ENCODE measurements around the gene LSP1.

Gene LSP1

DNA sequence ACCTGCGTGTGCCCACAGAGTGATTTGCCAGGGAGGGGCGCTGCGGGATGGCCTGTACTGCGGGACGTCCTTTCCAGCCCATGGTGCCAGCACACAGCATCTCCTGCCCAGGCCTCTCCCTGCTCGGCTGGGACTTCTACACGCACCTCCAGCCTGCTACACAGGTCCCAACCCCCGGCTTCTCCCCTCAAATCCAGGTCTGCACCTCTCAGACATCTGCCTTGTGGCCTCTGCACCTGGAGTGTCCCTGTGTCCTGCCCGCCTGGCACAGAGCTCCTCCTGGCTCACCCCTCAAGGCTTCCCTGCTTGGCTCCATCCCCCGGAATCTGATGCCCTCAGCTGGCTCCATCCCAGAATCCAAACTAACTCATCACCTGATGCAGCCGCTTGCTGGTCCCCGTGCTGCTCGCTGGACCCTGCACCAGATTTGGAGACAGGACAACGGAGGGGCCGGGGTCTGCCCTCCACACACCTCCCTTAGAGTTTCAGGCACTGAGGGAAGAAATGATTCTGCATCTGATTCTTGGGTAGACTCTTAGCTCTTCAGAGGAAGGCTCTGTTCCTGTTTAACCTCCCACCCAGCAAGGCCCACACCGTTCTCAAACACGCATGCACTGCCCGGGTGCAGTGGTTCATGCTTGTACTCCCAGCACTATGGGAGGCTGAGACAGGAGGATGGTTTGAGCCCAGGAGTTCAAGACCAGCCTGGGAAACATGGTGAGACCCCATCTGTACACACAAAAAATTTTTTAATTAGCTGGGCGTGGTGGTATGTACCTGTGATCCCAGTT lies 4.0 kb upstream of the LSP1 start:
- no peak for DNase-seq (ENCODE audit: low read depth in 2 of 2)

DNA sequence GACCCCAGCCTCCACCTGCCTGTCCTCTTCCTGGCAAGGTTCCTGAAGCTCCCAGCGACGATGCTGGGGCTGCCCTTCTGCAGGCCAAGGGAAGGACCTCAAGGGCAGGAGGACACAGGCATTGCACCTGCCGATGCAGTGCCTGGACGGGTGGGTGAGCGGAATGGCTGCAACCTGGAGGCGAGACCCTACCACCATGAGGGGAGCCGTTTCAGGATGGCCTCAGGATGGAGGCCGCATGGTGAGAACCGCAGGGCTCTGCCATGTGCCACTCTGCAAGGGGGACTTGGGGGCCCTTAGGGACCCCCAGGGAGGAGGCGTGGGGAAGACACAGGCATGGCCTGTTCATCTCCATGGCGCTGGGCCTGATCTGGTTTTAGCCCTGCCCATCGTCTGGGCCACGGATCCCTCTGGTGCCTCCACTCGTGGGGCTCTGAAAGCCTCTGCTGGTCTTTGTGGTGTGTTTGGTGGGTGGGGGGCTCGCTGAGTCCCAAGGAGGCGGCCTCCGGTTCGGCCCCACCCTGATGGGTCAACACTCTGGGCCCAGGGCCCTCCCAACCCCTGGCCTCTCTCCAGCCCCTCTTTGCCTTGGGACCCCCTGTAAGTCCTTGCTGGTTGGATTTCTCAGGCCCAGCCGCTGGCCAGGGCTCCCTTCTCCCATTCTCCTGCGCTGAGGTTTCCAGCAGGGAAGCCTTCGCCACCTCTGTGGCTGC lies 1.3 kb upstream of the LSP1 start:
- DNase-seq (ENCODE audit: low read depth in 2 of 2), result no peak

DNA sequence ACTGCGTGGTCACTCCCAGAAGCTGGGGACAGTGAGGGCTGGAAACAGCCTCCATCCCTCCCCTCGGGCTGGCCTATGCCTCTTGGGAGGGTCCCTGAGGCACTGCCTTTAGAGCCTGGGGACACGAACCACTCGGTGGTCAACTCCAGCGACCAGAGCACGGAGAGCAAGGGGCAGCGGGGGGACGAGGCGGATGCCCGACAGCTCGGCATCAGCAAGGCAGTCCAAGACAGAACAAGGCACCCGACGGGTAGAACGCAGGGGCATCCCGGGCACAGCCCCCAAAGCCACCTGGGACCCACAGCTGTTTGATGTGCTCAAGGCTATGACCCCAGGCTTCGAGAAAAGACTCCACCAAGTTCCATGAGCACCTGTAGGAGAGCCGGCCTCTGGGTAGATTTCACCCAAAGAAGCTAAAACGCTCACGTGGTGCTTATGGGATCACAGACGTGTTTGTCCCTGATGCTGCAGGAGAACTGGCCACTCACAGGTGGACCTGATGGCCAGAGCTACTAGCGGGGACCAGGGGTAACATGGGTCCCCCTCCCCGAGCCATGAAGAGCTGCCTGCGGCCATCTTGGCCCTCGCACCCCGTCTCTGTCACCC lies 510 bp upstream of the LSP1 start:
- no peak for DNase-seq (ENCODE audit: low read depth in 2 of 2)

DNA sequence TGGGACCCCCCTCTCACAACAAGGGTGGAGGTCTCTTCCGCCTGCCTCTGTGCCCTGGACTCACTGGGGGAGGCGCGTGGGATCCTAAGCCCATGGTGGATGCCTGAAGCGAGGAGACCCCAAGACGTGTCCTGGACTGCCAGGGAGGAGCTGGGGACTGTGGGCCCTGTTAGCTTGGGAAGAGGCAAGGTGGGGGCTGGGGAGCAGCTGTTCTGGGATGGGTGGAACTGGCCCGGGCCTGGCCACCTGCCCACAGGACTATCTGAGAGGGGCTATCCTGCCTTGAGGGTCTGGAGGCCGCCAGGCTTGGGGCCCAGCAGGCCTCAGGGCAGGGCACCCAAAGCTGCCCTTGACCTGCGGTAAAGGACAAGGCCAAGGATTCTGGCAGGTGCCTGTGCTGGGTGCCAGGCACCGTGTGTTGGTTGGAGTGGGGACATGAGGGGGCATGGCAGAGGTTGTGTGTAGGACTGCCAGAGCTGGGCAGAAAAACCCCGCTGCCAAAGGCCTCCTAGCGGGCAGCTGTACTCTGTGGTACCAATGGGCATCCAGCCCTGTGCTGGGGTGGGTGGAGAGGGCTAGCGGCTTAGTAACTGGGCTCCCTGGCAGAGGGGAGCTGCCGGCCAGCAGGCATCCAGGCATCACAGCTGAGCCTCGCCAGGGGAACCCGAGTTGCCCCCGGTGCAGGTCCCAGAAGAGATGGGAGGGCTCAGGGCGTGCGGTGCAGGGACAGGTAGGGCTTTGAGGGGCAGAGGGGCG lies 670 bp downstream of the LSP1 start:
- no peak for DNase-seq (ENCODE audit: low read depth in 2 of 2)

DNA sequence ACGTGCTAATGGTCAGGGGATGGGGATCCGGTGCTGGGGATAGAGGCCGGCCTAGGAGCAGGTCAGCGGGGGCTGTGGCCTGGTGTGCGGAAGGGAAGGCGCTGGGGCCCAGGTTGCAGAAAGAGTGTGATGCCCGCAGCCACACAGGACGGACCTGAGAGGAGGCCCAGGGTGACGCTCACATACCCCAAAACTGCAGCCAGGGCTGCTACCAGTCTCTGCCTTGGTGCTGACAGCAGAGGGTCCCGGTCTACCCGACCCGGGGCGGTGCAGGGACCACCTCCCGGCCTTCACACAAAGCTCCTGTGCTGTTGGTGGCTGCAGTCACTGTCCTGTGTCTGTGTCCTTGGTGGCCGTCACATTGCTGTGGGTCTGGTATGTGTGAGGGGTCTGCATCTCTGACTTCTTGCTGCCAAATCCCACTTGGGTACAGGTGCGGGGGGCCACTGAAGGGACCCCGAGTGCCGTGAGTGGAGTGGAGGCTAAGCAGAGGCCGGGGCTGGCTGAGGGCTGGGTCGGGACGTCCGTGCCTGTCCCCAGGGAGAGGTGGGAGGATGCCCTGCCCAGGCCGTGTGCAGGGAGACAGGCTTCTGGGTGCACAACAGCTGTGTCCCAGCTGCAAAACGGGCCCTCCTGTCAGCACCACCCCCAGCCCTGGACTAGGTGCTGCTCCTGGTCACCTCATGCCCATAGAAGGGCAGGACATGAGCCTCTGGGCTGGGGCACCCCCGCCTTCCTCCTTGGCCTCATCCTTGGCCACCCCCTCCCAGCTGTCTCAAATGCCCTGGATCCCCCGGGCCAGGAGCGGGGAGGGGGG lies 1.5 kb downstream of the LSP1 start:
- DNase-seq (ENCODE audit: low read depth in 2 of 2), result no peak

DNA sequence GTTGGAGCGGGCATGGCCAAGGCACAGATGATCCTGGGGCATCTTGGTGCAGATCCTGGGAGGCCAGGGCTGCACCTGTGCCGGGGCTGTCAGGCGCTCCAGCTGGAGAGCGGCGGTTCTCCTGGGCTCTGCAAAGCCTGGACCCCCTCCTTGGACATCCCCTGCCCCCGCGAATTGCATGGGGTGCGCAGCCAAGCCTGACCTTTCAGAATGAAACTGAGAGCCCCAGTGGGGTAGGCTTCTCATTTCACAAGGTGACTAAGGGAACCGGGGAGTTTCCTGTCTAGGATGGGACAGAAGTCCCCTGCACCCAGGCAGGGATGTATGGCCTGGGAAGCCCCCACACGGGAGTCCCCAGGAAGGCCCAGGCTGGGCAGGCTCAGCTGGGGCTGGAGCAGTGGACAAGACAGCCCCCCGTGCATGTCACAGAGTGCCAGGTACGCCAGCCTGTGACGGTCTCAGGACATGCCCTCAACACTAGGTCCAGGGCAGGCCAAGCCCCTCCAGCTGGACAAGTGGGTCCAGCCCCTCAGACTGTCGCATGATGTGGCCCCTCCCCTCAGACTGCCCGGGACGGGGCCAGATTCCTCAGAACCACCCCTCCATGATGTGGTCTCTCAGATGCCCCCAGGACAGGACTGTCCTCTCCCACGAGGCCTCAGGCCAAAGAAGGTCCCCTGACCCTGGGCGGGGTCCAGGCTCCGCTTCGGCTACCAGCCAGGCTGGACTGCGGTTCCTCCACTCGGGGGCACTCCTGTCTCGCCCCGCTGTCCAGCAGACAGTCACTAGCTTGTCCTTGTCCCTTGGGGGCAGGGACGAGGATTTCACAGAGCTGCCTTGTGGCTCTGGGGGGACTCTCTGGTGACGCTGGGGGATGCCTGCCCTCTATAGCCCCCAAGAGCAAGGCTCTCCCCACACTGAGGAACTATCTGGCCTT lies 2.3 kb downstream of the LSP1 start:
- DNase-seq (ENCODE audit: low read depth in 2 of 2), result peak in 1 of 2 donors; percentile 42

DNA sequence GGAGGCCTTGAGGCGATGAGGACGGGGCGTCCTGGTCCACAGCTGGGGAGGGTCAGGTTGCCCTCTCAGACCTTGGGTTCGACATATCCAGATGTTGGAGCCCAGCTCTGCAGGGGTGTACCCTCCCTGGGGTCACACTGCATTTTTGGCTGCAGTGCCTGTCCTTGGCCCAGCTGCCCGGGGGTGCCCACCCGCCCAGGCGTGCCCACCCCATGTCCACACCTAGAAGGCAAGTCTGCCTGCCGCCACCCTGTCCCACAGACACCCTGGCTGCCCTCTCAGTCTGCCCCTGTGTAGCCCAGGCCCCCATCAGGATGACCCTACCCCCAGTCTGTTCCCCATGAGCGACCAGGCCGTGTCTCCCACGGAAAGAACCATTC lies 3.0 kb downstream of the LSP1 start:
- DNase-seq (ENCODE audit: low read depth in 2 of 2), result no peak

DNA sequence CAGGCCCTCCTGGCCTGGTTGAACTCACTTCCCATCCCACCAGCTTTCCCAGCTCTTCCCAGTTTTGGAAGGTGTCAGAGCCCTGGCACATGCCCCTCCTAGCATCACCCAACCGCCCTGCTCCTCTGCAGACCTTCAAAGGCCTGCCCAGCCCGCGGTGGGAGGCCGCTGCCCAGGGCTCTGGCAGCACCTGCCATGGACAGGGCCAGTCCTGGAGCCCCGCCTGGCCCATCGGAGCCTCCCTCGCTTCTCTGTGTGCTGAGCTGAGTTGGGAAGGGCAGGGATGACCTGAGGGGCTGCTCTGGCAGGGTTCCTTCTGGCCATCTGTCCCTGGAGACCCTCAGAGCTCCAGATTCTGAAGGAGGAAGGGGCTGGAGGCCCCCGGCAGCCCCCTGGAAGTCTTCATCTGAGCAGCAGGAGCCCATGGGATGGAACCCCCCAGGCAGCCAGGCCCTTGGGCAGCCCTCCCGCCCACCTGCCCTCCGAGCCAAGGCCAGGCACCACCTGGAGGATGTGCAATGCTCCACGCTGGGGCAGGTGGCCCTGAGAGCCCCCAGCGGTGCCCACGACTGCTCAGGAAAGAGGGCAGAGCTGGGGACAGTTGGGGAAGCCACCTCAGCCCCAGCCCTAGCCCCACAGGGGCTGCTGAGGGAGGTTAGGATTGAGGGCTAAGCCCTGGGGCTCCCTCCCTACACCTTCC lies 3.6 kb downstream of the LSP1 start:
- DNase-seq (ENCODE audit: low read depth in 2 of 2), result no peak

DNA sequence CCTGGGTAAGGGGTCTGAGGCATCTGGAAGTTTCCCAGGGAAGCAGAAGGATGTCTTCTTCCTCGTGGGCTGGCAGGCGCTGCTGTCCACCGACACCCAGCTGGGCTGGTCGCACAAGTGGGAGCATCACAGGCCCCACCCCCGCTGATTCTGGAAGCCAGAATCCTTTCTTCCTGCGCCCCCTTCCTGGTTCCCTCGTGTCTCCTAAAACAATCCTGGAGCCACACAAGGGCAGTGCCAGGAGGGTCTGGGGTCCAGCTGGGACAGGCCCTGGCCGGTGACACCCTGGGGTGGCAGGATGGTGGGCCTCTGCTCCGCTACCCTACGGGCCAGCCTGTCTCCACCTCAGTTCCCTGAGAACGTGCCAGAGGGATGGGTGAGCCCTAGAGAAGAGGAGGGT lies 4.2 kb downstream of the LSP1 start:
- no peak for DNase-seq (ENCODE audit: low read depth in 2 of 2)

DNA sequence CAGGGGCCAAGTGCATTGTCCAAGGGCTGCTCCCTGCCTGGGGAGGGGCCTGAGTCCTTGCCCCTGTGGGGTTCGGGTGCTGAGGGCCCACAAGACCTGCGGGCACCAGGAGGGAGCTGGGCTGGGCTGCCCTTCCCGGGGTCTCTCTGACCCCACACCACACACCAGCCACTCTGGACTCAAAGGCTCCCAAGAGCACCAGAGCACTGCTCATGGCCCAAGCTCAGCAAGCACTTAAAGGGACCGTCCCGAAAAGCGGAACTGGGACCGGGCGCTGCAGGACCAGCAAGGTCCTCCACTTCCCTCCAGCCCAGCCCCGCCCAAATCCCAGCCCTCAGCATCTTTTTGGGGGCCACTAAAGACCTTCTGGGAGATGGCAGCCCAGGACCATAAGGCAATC lies 5.3 kb downstream of the LSP1 start:
- no peak for DNase-seq (ENCODE audit: low read depth in 2 of 2)

DNA sequence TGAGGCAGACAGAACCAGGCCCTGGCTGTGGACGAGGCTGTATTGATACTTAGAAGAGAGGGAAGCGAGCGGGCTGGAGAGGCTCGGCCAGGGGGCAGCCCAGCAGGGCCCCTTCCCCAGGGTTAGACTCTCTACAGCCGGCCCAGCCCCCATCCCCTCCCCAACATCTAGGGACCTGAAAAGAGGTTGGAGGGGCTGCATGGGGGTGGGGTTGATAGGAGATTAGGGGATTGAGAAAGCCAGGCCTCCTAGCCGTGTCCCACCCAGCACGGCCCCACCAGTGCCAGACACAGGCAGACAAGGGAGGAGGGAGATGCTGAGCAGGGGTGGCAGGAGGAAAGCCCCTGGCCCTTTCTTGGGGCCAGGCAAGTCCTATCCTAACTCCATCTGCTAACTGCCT lies 5.7 kb downstream of the LSP1 start:
- no peak for DNase-seq (ENCODE audit: low read depth in 2 of 2)

DNA sequence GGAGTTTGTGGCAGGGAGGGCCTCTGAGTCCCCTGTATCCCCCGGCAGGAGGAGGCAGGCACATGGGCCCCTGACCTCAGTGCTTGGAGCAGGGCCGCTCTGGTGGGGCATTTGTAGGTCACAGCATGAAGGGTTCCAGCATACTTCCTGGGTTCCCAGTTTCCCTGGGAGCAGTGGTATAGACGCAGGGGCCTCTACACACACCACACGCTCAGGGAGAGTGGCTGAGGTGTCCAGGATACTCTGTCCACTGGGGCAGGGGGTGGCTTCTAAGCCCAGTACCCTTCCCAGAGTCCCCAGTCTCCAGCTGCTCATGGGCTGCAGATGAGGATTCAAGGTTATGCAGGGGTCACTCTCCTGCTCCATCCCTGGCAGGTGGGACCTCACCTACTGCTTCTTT lies 6.1 kb downstream of the LSP1 start:
- no peak for DNase-seq (ENCODE audit: low read depth in 2 of 2)

DNA sequence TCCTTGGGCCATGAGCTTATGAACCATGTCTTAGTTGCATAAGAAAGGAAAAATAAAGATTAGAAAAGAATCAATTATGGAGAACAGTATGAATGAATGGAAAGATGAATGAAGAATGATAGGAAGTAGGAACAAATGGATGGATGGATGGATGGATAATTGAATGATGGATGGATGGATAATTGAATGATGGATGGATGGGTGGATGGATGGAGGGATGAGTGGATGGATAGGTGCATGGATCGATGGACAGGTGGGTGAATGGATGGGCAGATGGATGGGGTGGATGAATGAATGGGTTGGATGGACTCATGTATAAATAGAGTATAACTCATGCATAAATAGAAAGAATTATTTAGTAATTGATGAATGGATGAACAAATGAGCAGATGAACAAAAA lies 7.2 kb downstream of the LSP1 start:
- no peak for DNase-seq (ENCODE audit: low read depth in 2 of 2)

DNA sequence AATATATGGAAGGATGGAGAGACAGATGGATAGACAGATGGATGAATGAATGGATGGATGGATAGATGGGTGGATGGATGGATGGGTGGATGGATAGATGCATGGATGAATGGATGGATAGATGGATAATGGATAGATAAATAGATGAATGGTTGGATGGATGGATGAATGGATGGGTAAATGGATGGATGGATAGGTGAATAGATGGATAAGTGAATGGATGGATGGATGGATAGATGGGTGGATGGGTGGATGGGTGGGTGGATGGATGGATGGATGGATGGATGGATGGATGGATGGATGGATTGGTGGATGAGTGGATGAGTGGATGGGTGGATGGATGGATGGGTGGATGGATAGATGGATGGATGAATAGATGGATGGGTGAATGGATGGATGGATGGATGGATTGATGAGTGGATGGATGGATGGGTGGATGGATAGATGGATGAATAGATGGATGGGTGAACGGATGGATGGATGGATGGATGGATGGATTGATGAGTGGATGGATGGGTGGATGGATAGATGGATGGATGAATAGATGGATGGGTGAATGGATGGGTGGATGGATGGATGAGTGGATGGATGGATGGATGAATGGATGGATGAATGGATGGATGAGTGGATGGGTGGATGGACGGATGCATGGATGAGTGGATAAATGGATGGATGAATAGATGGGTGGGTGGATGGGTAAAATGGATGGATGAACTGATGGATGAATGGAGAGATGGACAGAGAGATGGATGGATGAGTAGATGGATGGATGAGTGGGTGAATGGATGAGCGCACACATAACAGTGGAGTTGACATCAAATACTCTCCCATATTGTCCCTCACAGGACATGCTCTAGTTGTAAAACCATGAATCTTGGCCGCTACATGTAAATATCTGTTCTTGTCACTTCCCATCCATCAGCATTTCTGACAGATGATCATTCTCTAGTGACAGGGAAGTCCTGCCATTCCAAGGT lies 8.8 kb downstream of the LSP1 start:
- DNase-seq (ENCODE audit: low read depth in 2 of 2), result no peak

DNA sequence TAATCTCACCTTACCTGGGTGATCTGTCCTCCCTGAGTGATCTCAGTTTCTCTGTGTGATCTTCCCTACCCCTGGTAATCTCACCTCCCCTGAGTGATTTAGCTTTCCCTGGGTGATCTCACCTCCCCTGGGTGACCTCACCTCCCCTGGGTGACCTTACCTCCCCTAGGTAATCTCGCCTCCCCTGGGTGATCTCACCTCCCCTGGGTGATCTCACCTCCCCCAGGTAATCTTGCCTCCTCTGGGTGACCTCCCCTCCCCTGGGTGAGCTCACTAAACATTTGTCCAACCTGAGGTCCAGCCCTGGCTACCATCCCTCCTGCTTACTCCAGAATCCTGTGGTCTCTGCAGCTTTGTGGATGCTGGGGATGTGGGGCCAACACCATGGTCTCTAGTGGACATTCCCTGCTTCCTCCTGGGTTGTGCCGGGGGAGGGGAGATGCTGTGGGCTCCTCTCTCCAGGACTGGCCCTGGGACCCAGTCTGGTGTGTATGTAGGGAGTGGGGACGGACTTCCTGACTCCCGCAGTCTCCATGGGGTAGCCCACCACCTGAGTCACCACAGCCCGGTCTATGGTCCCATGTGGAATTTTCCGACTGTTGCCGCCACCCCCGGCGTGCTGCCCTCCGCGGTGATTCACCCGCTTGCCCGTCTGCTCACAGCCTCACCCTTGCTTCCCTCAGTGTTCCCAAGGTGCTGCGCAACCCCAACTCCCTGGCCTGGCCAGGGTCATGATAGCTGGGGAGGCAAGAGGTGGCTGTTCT lies 9.9 kb downstream of the LSP1 start:
- no peak for DNase-seq (ENCODE audit: low read depth in 2 of 2)

DNA sequence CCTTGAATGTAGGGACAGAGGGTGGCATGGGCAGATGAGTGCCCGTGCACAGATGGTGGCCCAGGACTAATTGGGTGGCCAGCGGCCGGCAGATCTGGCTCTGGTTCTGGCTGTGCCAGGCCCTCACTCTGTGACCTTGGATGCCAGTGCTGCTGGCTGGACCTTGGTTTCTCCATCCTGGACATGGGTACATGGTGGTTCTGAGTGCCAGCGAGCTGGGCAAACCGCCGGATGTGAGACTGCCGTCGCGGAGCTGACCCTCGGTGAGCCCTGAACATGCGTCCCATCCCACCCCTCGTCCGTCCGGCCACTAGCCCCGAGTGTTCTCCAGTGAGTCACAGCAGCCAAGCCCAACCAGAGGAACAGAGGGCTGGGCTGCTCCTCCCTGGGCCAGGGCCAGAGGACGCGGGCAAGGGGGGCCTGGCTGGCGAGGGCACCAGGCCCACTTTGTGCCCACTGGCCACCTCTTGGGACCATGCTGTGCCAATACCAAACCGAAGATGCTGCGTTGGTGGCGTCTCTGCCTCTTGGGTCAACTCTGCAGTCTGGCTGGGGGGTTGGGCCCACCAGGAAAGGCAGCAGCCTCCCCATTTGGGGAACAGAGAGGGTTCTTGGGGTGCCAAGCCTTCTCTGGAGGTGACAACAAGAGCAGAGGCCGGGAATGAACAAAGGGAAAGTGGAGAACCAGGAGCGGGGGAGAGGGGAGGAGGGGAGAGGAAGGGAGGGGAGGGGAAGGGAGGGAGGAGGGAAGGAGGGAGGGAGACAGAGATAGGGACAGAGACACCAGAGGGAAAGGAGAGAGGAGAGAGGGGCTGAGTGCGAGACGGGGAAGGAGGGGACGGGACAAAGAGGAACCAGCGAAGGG lies 10.7 kb downstream of the LSP1 start:
- no peak for DNase-seq (ENCODE audit: low read depth in 2 of 2)

DNA sequence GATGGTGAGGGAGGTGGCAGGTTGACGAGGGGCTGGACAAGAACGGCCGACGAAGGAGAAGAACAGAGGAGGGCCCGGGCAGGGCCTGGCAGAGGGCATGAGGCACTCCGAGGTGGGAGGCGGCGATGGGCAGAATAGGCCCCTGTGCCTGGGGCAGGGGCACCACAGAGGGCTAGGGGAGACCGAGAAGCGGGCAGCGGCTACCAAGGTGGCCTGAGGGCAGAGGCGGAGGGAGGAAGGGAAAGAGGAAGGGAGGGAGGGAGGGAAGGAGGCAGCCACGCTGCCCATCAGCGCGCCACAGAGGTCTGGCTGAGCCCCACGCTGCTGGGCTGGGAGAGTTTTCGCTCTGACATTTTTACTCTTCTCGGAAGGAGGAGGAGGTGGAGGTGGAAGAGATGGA lies 11.3 kb downstream of the LSP1 start:
- DNase-seq (ENCODE audit: low read depth in 2 of 2), result no peak

Data from stimulated activated CD4-positive, alpha-beta T cell treated with anti-CD3 and anti-CD28 coated beads, Interleukin-15, amount 100 ng/mL, for 48 hours (primary cell).